ENCODE measurements around the gene SCN4B. TPM values are rescaled to one million over a fixed set of nuclear protein-coding genes. Genes with fewer than 3 reads are reported as not detected.

Gene SCN4B
- total RNA-seq, 1 donor from 2014 or later, result 1.1 TPM

- Histone ChIP-seq H3K9me3 (no peaks in the 10 kb centered on the region), H3K4me3 (no peak overlapping the region), H3K4me1 (peaks cover 3 to 21% of the 10 kb centered on the region in 2 donors), H3K36me3 (no peaks in the 10 kb centered on the region), H3K27ac (no peak overlapping the region), H3K27me3 (no peaks in the 10 kb centered on the region)
- no peak for DNase-seq (ENCODE audit: low spot score in 2 of 2)
- no peak for TF ChIP-seq CTCF (IDR thresholded peaks at IDR 0.05)
- intact Hi-C loops (cut with DNase I), result loop anchor here (5.0 to 10.0 kb wide), 2 partner anchors 209 to 337 kb away; partner anchors contain the start of gene UBE4A
These were observed 4.4 kb downstream of the SCN4B start for GRCh38 chr11:118148240-118148639.

- no peaks in the 10 kb centered on the region for H3K27me3 ChIP-seq
- no peak overlapping the region for H3K4me3 ChIP-seq
- no peaks in the 10 kb centered on the region for H3K9me3 ChIP-seq
- H3K36me3 ChIP-seq, result no peaks in the 10 kb centered on the region
- H3K27ac ChIP-seq, result no peak overlapping the region
- intact Hi-C loops (cut with DNase I), result loop anchor here (5.0 to 10.0 kb wide), 2 partner anchors 210 to 337 kb away; partner anchors contain the start of gene UBE4A
- TF ChIP-seq CTCF (IDR thresholded peaks at IDR 0.05), result no peak
- no peak for DNase-seq (ENCODE audit: low spot score in 2 of 2)
- H3K4me1 ChIP-seq, result peaks cover 0 to 16% of the 10 kb centered on the region in 2 donors
These were observed 5.1 kb downstream of the SCN4B start for GRCh38 chr11:118147502-118147901.

- peaks cover 0 to 14% of the 10 kb centered on the region in 2 donors for H3K4me1 ChIP-seq
- H3K36me3 ChIP-seq, result no peaks in the 10 kb centered on the region
- H3K9me3 ChIP-seq, result no peaks in the 10 kb centered on the region
- no peak for TF ChIP-seq CTCF (IDR thresholded peaks at IDR 0.05)
- intact Hi-C loops (cut with DNase I), result loop anchor here (5.0 to 10.0 kb wide), 2 partner anchors 211 to 338 kb away; partner anchors contain the start of gene UBE4A
- no peaks in the 10 kb centered on the region for H3K27me3 ChIP-seq
- no peak for DNase-seq (ENCODE audit: low spot score in 2 of 2)
- no peak overlapping the region for H3K4me3 ChIP-seq
- H3K27ac ChIP-seq, result no peak overlapping the region
These were observed 6.1 kb downstream of the SCN4B start for GRCh38 chr11:118146554-118146953.

- no peak overlapping the region for H3K27ac ChIP-seq
These were observed 7.1 kb downstream of the SCN4B start for GRCh38 chr11:118145285-118146227.

More at GRCh38 chr11:118145285-118146227, 7.1 kb downstream of the SCN4B start:
- H3K36me3 ChIP-seq, result no peaks in the 10 kb centered on the region
- H3K27me3 ChIP-seq, result no peaks in the 10 kb centered on the region
- H3K4me3 ChIP-seq, result peak overlapping the region; percentile 59 to 70
- H3K9me3 ChIP-seq, result no peaks in the 10 kb centered on the region
- peaks cover 0 to 14% of the 10 kb centered on the region in 2 donors for H3K4me1 ChIP-seq
- DNase-seq (ENCODE audit: low spot score in 2 of 2), result peak; percentile 15 to 81
- TF ChIP-seq CTCF (IDR thresholded peaks at IDR 0.05), result peak; percentile 74 to 92 (median 91)
- intact Hi-C loops (cut with DNase I), result loop anchor here (1.0 to 10.0 kb wide), 3 partner anchors 26 to 339 kb away; partner anchors contain the start of gene UBE4A
